Measurements from ENCODE around the gene GRAMD1A. TPM values are rescaled to one million over a fixed set of nuclear protein-coding genes. Genes with fewer than 3 reads are reported as not detected.

The GRAMD1A gene
- total and polyA plus RNA-seq, 12 donors: 19.5 to 49.4 (median 31.8) TPM

DNA sequence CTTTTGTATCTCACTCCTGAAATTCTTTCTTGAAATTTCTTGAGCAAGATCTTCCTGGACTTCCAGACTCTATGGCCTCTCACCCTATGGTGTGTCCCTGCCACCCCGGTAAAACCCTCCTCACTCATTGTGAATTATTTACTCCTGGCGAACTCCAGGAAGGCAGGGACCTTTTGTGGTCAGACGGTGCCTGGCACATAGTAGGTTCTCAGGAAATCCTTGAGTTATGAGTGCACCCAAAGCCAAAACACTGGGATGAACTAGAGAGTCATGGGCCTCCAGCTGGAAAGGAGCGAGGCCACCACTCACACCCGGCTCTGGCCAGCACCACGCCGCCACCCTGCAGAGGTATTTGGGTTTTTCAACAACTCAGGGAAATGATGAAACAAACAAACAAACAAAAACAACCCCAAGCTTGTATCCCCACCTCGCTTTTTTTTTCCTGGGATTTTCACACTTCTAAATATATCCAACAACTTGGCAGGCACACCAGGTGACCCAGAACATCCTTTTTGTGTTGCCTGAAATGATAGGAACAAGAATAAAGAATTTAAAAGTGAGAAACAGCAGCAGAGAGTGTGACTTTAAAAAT, 52.6 kb downstream of the GRAMD1A start:
- intact Hi-C loops (cut with DNase I): loop anchor here in 1 of 10 donors (5.0 kb wide), 1 partner anchor 35 kb away; no protein-coding TSS in a partner anchor
- 60 to 65% methylated on average over 8 of the region's 8 CpGs for WGBS, 2 donors
- H3K9me3 ChIP-seq: no peaks in the 10 kb centered on the region
- H3K36me3 ChIP-seq: no peaks in the 10 kb centered on the region
- H3K27me3 ChIP-seq: peaks cover 0 to 7% (median 0%) of the 10 kb centered on the region in 7 donors
- no peak for DNase-seq
- peaks cover 0 to 19% (median 9%) of the 10 kb centered on the region in 9 donors for H3K4me1 ChIP-seq
- TF ChIP-seq CTCF (IDR thresholded peaks at IDR 0.05): no peak
- no peak for ATAC-seq
- H3K4me3 ChIP-seq: no peak overlapping the region
- peak overlapping the region in 1 of 10 donors; percentile 14 for H3K27ac ChIP-seq

DNA sequence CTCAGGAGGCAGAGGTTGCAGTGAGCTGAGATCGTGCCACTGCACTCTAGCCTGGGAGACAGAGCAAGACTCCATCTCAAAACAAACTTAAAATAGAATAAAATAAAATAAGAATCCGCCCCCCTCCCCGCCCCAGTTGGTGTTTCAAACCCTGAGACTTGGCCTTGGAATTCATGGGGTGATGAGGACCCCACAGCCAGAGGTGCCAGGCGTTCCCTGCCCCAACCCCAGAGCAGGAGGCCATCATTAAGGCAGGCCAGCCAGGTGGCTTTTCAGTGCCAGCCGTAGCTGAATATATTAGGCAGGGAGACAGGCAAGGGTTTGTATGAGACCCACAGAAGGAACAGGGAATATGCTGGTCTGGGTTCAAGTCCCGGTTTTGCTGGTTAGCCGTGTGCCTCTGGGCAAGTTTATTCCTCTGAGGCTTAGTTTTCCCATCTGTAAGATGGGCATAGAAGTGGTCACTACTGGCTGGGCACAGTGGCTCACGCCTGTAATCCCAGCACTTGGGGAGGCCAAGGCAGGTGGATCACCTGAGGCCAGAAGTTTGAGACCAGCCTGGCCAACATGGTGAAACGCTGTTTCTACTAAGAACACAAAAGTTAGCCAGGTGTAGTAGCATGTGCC, 53.7 kb downstream of the GRAMD1A start:
- Histone ChIP-seq H3K4me1 (peaks cover 0 to 16% (median 3%) of the 10 kb centered on the region in 9 donors), H3K9me3 (no peaks in the 10 kb centered on the region), H3K27ac (peak overlapping the region in 1 of 10 donors; percentile 14), H3K36me3 (no peaks in the 10 kb centered on the region), H3K4me3 (no peak overlapping the region), H3K27me3 (peaks cover 0 to 7% (median 0%) of the 10 kb centered on the region in 7 donors)
- DNase-seq: no peak
- 87 to 91% methylated on average over 9 of the region's 9 CpGs for whole genome bisulfite sequencing, 2 donors
- no peak for ATAC-seq
- no peak for TF ChIP-seq CTCF (IDR thresholded peaks at IDR 0.05)
- intact Hi-C loops (cut with DNase I): loop anchor here in 1 of 10 donors (5.0 kb wide), 1 partner anchor 34 kb away; no protein-coding TSS in a partner anchor

DNA sequence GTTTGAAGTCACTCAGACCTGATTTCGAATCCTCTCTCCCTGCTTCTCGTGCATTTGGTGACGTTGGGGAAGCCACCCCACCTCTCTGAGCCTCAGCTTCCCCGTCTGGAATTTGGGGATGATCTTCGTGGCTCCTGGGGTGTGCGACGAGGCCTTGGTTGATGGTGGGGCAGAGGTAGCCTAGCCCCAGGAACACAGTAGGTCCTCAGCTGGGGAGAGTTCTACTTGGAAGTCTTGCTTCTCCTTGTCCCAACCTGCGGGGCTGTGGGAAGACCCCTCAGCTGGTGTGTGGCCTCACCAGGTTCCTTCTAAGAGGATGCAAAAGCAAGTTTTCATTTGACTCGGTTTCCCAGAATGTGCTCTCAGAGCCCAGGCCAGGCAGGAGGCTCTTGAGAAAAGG, 54.5 kb downstream of the GRAMD1A start:
- Histone ChIP-seq H3K9me3 (no peaks in the 10 kb centered on the region), H3K27ac (no peak overlapping the region), H3K27me3 (peaks cover 0 to 7% (median 0%) of the 10 kb centered on the region in 7 donors), H3K36me3 (no peaks in the 10 kb centered on the region), H3K4me1 (peaks cover 0 to 11% (median 0%) of the 10 kb centered on the region in 9 donors), H3K4me3 (no peak overlapping the region)
- 90 to 93% methylated on average over 9 of the region's 9 CpGs for WGBS, 2 donors
- ATAC-seq (no peak), DNase-seq (no peak)
- intact Hi-C loops (cut with DNase I): loop anchor here in 1 of 10 donors (5.0 kb wide), 1 partner anchor 33 kb away; no protein-coding TSS in a partner anchor
- TF ChIP-seq CTCF (IDR thresholded peaks at IDR 0.05): no peak

DNA sequence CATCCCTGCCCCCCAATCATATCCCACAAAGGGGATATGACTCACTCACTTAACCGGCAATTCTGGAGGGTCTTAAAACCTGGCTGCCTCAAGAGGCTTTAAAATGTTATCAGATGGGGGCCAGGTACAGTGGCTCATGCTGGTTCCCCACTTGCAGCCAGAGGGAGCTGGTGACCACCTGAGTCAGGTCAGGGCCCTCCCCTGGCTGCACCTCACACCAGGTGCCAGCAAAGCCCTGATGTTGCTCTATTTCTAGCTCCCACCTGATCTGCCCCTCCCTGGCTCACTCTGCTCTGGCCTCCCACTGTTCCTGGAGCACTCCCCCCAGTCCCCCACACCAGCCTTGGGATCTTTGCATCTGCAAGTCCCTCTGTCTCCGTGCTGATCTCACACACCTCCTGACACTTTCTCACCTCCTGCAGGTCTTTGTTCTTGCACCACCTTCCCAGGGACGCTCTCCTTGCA, 55.6 kb downstream of the GRAMD1A start:
- no peak overlapping the region for H3K27ac ChIP-seq
- ATAC-seq (peak in 1 of 8 donors; percentile 24), DNase-seq (no peak)
- 30 to 48% methylated on average over 3 of the region's 3 CpGs for WGBS, 2 donors
- H3K4me1 ChIP-seq: peaks cover 0 to 9% (median 0%) of the 10 kb centered on the region in 9 donors
- H3K4me3 ChIP-seq: no peak overlapping the region
- intact Hi-C loops (cut with DNase I): no loop called here
- no peak for TF ChIP-seq CTCF (IDR thresholded peaks at IDR 0.05)
- H3K36me3 ChIP-seq: no peaks in the 10 kb centered on the region
- H3K9me3 ChIP-seq: no peaks in the 10 kb centered on the region
- peaks cover 0 to 7% (median 0%) of the 10 kb centered on the region in 7 donors for H3K27me3 ChIP-seq

Measured in heart right ventricle (tissue), 16 donors.